Activated T-cell treated with anti-CD3 and anti-CD28 coated beads, Interleukin-2, amount 50 U/mL, for 4 hours (primary cell): ENCODE measurements around the gene RFESD. TPM values are rescaled to one million over a fixed set of nuclear protein-coding genes. Genes with fewer than 3 reads are reported as not detected.
"Not testable (repeated sequence)": the region's sequence is repeated elsewhere in the genome, so short reads cannot be mapped to it uniquely, and the experiment has no call there.

Experiments
- ATAC-seq, 2 donors: fragments of 200-7000 bp; cut with Tn5 transposase; one replicate each; pipeline ENCODE4 v1.10.0; 2021
- DNase-seq: peaks from one replicate; pipeline ENCODE4 v3.0.0-alpha.2; 2020
- H3K27me3 Mint-ChIP-seq: one replicate; pipeline ENCODE4 v1.8.0; 2021; ENCODE audit warnings: low read depth, mixed read lengths
- H3K36me3 Mint-ChIP-seq: one replicate; pipeline ENCODE4 v1.8.0; 2022; ENCODE audit warnings: mixed read lengths; ENCODE audit not compliant: insufficient read depth
- H3K4me1 Mint-ChIP-seq: one replicate; pipeline ENCODE4 v1.8.0; 2021; ENCODE audit warnings: low read depth, mixed read lengths
- H3K4me3 Mint-ChIP-seq: one replicate; pipeline ENCODE4 v1.8.0; 2021; ENCODE audit warnings: mild to moderate bottlenecking, moderate library complexity, mixed read lengths
- H3K9me3 Mint-ChIP-seq: one replicate; pipeline ENCODE4 v1.8.0; 2021; ENCODE audit warnings: mixed read lengths
- total RNA-seq, 3 donors: library from RNA; stranded (reverse); gene quantifications; one replicate each; pipeline ENCODE4 v1.2.1, GENCODE V29; 2021

RFESD gene
- total RNA-seq, 3 donors from 2014 or later, result 3.2 to 5.4 (median 5.1) TPM

DNA sequence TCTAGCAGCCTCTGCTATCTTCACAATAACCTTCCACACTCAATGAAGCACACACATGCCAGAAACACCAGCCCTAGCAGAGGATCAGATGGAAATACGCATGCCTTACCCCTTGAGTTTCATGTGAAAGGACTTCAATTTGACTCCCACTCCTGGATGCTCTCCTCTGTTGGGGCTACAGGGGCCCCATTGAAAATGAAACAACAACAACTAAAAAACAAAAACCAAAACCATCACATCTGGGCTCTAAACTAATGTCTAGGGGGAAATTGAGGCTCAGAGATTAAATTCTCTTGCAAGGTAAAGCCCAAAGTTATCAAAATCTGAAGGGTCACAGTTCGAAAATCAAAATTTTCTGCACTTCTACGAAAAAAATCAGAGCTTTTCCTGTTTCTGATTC, 7.9 kb upstream of the RFESD start:
- peaks cover 2% of the 10 kb centered on the region for H3K4me1 Mint-ChIP-seq
- DNase-seq, result no peak
- ATAC-seq, result no peak
- H3K27me3 Mint-ChIP-seq, result no peaks in the 10 kb centered on the region
- H3K9me3 Mint-ChIP-seq, result no peaks in the 10 kb centered on the region
- H3K4me3 Mint-ChIP-seq, result no peak overlapping the region
- no peaks in the 10 kb centered on the region for H3K36me3 Mint-ChIP-seq

DNA sequence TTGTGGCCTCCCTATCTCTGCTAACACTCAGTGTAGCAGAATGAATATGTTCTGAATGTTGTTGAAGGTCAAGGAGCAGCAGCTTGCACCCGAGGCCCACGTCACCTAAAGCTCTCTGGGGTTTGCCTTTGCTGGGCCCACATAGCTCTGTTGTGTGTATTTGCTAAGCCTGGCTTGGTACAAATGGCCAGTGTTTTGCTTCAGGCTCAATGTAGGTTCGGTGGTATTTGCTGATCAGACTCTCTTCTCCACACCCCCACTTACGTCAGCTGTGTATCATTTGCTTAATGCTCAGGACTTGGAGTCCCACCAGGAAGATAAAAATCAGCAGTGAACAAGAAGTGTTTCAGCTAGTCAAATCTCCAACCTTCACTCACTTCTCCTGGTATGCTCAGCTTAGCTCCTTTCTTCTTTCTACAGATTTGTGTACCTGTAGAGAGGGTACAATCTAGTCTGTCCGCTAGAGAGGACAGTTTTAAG, 4.8 kb upstream of the RFESD start:
- DNase-seq (no peak), ATAC-seq (no peak)
- Mint-ChIP-seq H3K4me1 (peaks cover 18% of the 10 kb centered on the region), H3K36me3 (no peaks in the 10 kb centered on the region), H3K4me3 (no peak overlapping the region), H3K27me3 (no peaks in the 10 kb centered on the region), H3K9me3 (no peaks in the 10 kb centered on the region)

DNA sequence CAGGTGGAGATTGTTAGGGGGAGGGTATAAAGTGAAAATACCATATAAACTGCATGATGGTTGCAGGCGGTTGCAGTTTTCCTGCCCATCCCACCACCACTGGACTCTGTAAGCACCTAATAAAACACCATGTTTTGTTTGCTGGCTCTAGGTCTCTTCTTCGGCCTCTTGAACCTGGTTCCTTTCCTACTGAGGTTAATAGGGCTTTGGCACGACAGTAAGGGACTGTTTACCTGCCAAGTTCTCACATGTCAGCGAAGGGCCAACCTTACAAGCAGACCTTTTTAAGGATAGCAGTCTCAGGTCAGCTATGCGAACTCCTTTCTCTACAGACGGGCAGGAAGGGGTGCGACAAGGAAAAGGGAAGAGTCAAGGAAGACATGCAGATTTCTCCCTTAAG, 3.4 kb upstream of the RFESD start:
- DNase-seq, result no peak
- no peak overlapping the region for H3K4me3 Mint-ChIP-seq
- no peaks in the 10 kb centered on the region for H3K36me3 Mint-ChIP-seq

DNA sequence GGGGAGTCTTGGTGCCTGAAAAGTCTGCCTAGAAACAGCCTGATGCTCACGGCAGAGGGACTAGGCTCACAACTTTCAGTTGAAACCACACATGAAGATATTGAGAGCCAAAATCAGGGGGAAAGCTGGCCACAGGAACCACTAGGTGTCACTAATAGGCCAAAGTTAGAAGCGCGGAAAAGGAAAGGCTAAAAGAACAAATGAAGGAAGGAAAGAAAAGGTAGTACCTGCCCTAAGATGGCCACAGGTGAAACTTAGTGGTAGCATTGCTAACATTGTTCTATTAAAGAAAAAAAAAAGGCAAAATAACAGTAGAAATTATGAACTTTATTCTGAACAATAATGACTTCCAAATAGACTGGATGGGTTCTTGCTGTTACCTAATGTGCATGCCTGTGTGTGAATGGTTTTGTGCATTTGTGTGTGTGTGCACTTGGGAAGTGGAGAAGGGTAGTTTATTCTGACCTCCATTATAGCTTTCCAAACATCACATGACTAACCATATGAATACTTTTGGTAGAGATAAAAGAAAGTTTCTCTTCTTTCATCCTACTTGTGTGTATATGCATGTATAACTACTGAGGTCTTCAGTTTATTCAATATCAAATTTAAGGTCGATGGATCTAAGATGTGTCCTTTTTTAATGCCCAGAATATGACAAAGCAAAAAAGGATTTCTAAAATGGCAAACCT, 2.1 kb upstream of the RFESD start:
- Mint-ChIP-seq H3K4me3 (no peak overlapping the region), H3K9me3 (no peaks in the 10 kb centered on the region), H3K36me3 (no peaks in the 10 kb centered on the region), H3K27me3 (no peaks in the 10 kb centered on the region), H3K4me1 (peaks cover 36% of the 10 kb centered on the region)
- DNase-seq (peak; percentile 24), ATAC-seq (no peak)

More for the DNA sequence above, 3.4 kb upstream of the RFESD start:
- H3K4me1 Mint-ChIP-seq, result peaks cover 28% of the 10 kb centered on the region
- no peak for ATAC-seq
- no peaks in the 10 kb centered on the region for H3K27me3 Mint-ChIP-seq
- H3K9me3 Mint-ChIP-seq, result no peaks in the 10 kb centered on the region

DNA sequence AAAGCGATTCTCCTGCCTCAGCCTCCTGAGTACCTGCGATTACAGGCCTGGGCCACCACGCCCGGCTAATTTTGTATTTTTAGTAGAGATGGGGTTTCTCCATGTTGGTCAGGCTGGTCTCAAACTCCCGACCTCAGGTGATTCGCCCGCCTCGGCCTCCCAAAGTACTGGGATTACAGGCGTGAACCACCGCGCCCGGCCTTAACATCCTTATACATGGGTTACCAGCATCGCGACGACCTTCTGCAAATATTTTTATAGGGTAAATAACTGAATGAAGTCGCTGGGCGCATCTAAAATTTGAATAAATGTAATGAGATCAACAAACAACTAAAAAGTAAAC, 380 bp upstream of the RFESD start:
- not testable (repeated sequence) for H3K9me3 Mint-ChIP-seq, H3K36me3 Mint-ChIP-seq, ATAC-seq, H3K27me3 Mint-ChIP-seq
- Mint-ChIP-seq H3K4me3 (peak overlapping the region; percentile 83), H3K4me1 (peaks cover 40% of the 10 kb centered on the region)
- DNase-seq, result peak; percentile 4

DNA sequence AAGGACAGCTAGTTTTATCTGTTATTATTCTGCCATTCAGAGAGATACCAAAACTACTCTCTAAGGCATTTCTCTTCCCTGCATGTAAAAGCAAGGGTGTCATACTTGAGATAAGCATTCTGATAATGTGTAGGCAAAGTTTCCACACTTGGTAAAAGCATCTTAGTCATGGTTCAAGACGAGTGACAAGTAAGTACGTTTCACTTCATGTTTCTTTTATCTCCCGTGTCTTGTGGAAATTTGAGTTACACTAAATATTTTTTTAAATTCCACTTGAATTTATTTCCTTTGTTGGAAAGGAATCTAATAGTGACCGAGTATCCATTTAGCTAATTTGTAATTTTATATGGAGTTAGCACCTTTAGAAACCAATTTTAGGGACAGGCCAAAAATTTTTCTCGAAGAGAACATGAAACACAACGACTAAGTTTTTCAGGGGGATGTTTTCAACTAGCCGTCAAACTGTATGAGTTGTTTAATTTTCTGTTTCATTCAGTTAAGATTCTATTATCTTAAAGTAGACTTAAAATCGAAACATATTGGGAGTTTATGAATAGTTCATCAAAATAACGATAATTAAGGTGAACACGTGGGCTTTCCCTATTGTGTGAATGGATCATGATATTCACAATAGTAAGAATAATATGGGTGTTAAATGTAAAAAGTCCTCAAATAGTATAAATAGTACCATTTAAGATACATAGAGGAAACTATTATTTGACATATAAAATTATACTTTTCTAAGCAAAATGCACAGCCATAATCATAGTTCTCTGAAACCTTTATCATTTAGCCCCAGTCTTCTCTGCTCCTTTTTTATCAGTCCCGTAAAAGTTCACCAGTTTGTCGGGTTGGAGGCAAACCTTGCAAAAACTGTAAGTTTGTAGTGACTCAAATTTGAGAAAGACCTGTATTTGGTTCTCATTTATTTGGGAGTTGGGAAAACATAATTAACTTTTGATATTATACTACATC, 1.6 kb downstream of the RFESD start:
- Mint-ChIP-seq H3K27me3 (no peaks in the 10 kb centered on the region), H3K4me1 (peaks cover 40% of the 10 kb centered on the region), H3K36me3 (peaks cover 10% of the 10 kb centered on the region), H3K4me3 (peak overlapping the region; percentile 73), H3K9me3 (no peaks in the 10 kb centered on the region)
- no peak for DNase-seq
- peak; percentile 42 to 44 for ATAC-seq

DNA sequence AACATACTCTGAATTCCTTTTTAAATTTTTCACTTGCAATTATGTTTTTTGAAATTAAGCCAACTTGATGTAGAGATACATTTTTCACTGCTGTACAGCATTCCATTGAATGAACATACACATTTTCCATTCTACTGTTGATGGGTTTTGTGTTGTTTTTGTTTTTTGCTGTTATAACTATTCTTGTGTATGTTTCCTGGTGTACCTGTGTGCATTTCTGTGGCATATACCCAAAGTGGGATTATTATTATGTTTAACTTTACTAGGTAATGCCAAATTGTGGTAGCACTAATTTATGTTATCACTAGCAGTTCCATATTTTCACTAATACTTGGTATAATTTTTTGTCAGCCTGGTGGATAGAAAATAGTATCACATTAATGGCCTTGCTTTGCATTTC, 2.7 kb downstream of the RFESD start:
- Mint-ChIP-seq H3K4me1 (peaks cover 36% of the 10 kb centered on the region), H3K36me3 (peaks cover 15% of the 10 kb centered on the region), H3K4me3 (no peak overlapping the region)

DNA sequence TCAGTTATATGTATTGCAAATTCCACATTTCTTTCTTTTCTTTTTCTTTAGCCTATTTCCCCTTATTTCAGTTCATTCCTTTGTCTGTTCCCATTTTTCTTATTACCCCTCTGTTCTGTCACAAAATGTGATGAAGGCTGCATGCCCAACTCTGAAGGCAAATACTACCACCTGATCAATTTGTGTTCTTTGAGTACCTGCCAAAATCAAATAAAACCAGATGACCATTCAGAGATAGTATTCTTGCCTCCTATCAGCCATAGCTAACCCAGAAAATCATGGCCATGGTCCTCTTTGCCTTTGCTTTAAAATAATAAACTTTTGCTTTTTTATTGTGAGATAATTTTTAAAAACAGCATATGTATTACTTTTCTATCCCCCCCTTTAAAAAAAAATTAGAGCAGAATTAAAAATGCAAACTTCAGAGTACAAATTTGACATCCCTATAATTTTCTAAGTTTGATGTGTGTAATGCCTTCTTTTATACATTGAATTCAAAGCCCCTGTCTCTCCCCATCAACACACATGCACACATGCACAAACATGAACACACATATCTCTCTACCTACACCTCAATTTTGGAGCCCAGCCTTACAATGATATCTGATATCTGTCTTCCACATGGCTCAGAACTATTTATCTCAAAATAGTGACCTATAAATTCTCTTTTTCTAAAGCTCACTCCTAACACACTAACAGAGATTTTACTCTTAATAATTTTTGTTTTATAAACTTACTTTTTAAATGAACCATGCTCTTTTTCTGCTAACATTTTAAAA, 3.5 kb downstream of the RFESD start:
- Mint-ChIP-seq H3K4me1 (peaks cover 30% of the 10 kb centered on the region), H3K9me3 (no peaks in the 10 kb centered on the region), H3K4me3 (no peak overlapping the region), H3K27me3 (no peaks in the 10 kb centered on the region), H3K36me3 (peaks cover 15% of the 10 kb centered on the region)
- no peak for DNase-seq
- no peak for ATAC-seq

More for the DNA sequence above, 2.7 kb downstream of the RFESD start:
- DNase-seq (no peak), ATAC-seq (no peak)
- H3K9me3 Mint-ChIP-seq, result no peaks in the 10 kb centered on the region
- H3K27me3 Mint-ChIP-seq, result no peaks in the 10 kb centered on the region

DNA sequence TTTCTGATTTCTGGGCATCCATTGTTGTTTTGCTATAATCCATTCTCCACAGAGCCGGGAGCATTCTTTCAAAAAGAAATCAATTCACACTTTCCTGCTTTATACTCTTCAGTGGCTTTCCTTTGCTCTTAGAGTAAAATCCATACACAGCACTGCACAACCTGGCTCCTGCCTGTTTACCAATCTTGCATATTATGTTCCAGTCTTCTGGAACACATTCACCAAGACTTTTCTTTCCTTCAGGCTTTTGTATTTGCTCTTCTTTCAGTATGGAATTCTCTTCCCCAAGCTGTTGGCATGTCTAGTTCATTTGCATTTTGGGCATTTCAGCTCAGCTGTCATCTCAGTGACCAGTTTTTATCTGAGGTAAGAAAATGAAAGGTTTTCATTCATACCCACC, 6.3 kb downstream of the RFESD start:
- Mint-ChIP-seq H3K4me1 (peaks cover 14% of the 10 kb centered on the region), H3K9me3 (no peaks in the 10 kb centered on the region), H3K36me3 (peaks cover 22% of the 10 kb centered on the region), H3K27me3 (no peaks in the 10 kb centered on the region), H3K4me3 (no peak overlapping the region)
- DNase-seq (no peak), ATAC-seq (no peak)

DNA sequence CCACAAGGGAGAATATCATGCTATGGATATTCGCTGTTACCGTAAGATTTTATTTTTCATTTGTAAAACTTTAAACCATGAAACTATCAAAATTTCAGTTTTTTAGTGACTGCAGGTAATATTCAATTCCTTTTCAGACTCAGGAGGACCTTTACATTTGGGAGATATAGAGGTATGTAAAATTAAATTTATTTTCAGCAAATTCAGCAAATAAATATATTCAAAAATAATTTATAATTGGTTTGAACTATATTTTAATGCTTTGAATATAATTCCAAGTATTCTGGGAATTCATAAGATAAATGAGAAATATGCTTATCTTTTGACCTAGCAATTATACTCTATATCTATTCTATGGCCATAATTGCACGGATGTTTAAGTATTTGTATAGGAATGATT, 7.6 kb downstream of the RFESD start:
- H3K27me3 Mint-ChIP-seq, result no peaks in the 10 kb centered on the region
- peaks cover 6% of the 10 kb centered on the region for H3K4me1 Mint-ChIP-seq
- ATAC-seq (no peak), DNase-seq (no peak)
- no peak overlapping the region for H3K4me3 Mint-ChIP-seq
- no peaks in the 10 kb centered on the region for H3K9me3 Mint-ChIP-seq
- peaks cover 25% of the 10 kb centered on the region for H3K36me3 Mint-ChIP-seq

DNA sequence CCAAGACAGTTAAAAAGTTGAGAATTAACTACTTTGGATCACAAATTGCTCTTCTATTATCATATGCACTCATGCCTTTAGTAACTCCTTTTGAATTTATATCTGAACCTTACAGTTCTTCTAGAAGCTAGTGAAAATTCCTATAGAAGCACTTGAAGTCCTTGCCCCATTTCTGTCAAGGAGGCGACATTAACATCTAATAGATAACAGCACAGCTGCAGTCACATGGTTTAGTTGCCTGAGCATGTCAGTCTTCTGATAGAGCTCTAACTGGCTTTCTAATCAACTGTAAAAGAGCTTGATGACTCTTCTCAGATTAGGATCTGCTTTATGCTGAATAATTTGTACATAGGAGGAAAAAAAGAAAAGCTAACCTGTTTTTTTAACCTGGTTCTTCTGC, 9.0 kb downstream of the RFESD start:
- no peak for ATAC-seq
- Mint-ChIP-seq H3K4me1 (no peaks in the 10 kb centered on the region), H3K27me3 (no peaks in the 10 kb centered on the region), H3K4me3 (no peak overlapping the region), H3K36me3 (peaks cover 26% of the 10 kb centered on the region), H3K9me3 (no peaks in the 10 kb centered on the region)
- no peak for DNase-seq

DNA sequence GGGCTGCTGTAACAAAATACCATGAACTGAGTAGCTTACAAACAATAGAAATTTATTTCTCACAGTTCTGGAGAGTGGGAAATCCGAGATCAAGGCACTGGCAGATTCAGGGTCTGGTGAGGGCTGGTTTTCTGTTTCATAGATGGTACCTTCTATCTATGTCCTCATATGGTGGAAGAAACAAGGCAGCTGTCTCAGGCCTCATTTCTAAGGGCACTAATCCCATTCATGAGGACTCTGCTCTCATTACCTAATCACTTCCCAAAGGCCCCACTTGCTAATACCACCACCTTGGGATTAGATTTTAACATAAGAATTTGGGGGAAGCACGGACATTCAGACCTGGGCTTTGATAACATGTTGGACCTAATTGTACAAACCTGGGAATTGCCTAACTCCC, 13.5 kb downstream of the RFESD start:
- no peak for DNase-seq
- peaks cover 11% of the 10 kb centered on the region for H3K36me3 Mint-ChIP-seq
- no peaks in the 10 kb centered on the region for H3K9me3 Mint-ChIP-seq

DNA sequence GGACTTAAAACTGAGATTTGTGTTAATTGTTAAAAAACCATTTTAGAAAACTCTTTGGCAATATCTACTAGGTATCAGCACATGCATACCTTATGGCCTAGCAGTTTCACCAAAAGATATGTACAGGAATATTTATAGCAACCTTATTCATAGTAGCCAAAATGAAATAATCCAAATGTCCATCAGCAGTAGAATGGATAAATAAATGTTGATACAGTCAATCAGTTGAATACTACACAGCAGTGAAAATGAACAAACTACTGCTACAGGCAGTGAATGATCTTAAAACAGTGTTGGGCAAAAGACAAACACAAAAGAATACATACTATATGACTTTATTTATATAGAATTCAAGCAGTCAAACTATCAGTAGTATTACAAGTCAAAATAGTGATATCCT, 16.4 kb downstream of the RFESD start:
- DNase-seq (no peak), ATAC-seq (no peak)
- H3K4me3 Mint-ChIP-seq, result no peak overlapping the region
- H3K4me1 Mint-ChIP-seq, result peaks cover 3% of the 10 kb centered on the region
- H3K27me3 Mint-ChIP-seq, result no peaks in the 10 kb centered on the region
- peaks cover 4% of the 10 kb centered on the region for H3K36me3 Mint-ChIP-seq
- H3K9me3 Mint-ChIP-seq, result no peaks in the 10 kb centered on the region

More for the DNA sequence above, 13.5 kb downstream of the RFESD start:
- ATAC-seq, result no peak
- Mint-ChIP-seq H3K4me3 (no peak overlapping the region), H3K4me1 (peaks cover 3% of the 10 kb centered on the region), H3K27me3 (no peaks in the 10 kb centered on the region)

DNA sequence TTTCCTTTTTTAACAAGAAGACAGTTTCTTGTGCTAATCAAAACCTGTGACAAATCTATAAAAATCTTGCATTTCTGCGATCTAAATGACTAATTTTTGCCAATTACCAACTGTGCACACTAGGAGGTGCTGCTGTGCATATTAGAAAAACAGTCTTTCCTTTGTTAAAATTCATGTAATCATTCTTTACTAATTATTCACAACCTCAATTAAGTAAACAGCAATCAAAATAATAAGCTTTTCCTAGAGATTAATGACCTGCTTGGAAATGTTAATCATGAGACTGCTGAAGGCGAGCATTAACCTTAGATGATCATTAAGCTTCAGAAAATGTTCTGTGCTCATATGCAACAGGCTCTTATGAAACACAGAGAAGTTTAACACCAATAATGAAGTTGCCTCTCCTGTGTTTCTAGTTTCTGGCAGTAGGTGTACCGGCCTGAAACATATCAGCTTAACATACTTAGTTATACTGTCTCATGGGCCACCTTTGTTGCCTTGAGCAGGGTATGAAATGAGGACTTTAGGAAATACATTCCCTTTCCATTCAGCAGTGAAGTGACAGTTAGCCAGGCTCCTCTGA, 17.7 kb downstream of the RFESD start:
- ATAC-seq (no peak), DNase-seq (peak; percentile 13)
- H3K9me3 Mint-ChIP-seq, result no peaks in the 10 kb centered on the region
- H3K27me3 Mint-ChIP-seq, result no peaks in the 10 kb centered on the region
- peaks cover under 1% of the 10 kb centered on the region for H3K36me3 Mint-ChIP-seq
- no peak overlapping the region for H3K4me3 Mint-ChIP-seq
- H3K4me1 Mint-ChIP-seq, result peaks cover 3% of the 10 kb centered on the region
